ENCODE results near the gene IL10RB.

GRCh38 chr21:33255404-33255803 lies 10.8 kb upstream of the IL10RB start:
- TF ChIP-seq, protein P1, sequence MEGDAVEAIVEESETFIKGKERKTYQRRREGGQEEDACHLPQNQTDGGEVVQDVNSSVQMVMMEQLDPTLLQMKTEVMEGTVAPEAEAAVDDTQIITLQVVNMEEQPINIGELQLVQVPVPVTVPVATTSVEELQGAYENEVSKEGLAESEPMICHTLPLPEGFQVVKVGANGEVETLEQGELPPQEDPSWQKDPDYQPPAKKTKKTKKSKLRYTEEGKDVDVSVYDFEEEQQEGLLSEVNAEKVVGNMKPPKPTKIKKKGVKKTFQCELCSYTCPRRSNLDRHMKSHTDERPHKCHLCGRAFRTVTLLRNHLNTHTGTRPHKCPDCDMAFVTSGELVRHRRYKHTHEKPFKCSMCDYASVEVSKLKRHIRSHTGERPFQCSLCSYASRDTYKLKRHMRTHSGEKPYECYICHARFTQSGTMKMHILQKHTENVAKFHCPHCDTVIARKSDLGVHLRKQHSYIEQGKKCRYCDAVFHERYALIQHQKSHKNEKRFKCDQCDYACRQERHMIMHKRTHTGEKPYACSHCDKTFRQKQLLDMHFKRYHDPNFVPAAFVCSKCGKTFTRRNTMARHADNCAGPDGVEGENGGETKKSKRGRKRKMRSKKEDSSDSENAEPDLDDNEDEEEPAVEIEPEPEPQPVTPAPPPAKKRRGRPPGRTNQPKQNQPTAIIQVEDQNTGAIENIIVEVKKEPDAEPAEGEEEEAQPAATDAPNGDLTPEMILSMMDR (IDR thresholded peaks at IDR 0.05; ENCODE audit: borderline replicate concordance, extremely low read depth, low read length, poor library complexity, severe bottlenecking), result no peak
- no peak for TF ChIP-seq EZH2 (IDR thresholded peaks at IDR 0.05; ENCODE audit: borderline replicate concordance, low read depth, low read length, severe bottlenecking)

All from DND-41 (cell line).